Putamen (tissue), 1 donor: ENCODE data around the gene PDZRN3.
"Not testable (repeated sequence)": the region's sequence is repeated elsewhere in the genome, so short reads cannot be mapped to it uniquely, and the experiment has no call there.

ENCODE experiments used
- DNase-seq: peaks from one replicate; pipeline ENCODE4 v3.0.0-alpha.2; 2016; ENCODE audit warnings: low spot score

The PDZRN3 gene

GRCh38 chr3:73586628-73587027, 38.1 kb downstream of the PDZRN3 start:
- no peak for DNase-seq

GRCh38 chr3:73586190-73586589, 38.6 kb downstream of the PDZRN3 start:
- DNase-seq, result no peak

- DNase-seq, result no peak
Observed at GRCh38 chr3:73584873-73585272, 39.9 kb downstream of the PDZRN3 start.

- DNase-seq, result no peak
Observed at GRCh38 chr3:73582535-73582934, 42.2 kb downstream of the PDZRN3 start.

DNA sequence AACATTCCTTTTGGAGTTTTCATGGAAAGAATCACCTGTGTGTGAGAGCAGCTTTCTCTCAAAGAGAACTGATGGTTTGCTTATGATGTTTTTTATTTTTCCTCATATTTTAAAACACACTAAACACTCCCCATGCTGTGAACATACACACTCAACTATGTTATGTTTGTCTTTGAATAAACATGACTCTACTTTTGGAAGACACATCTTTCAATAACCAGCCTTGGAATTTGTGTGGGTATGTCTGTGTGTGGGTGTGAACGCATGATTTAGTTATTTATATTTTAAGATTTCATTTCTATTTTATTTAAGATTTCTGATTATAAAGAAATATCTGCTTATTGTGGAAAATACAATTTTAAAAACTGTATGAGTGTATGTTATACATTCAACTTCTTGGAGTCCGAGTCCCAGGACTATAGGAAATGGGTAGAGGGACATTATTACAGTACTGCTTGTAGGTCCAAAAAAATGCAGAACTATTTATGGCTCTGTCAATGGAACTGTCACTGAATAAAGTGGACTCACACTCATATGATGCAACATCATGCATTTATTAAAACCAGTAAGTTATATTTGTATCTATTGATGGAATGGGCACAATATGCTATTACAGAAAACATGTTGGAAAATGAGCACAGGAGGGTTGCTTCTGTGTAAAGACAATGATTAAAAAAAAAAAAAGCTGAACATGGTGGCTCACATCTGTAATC, 43.5 kb downstream of the PDZRN3 start:
- no peak for DNase-seq

- DNase-seq, result no peak
Observed at GRCh38 chr3:73580343-73580742, 44.4 kb downstream of the PDZRN3 start.

DNA sequence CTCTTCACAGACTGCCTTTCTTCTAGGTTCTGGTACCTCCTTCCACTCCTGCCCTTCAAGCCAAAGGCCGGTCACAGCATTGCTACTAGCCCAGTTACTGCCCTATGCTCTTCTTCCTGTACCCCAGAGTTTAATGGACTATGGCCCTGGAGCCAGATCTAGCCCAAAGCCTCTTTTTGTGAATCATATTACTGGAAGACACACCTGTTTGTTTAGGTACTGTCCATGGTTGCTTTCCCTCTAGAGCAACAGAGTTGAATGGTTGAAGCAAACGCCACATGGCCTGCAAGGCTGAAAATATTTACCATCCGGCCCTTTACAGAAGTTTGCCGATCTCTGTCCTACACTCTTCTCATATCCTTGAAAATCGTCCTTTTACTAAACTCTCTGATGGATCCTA, 47.0 kb downstream of the PDZRN3 start:
- DNase-seq, result no peak

GRCh38 chr3:73576999-73577461, 47.7 kb downstream of the PDZRN3 start:
- no peak for DNase-seq

- DNase-seq, result no peak
Observed at GRCh38 chr3:73575953-73576352, 48.8 kb downstream of the PDZRN3 start.

DNA sequence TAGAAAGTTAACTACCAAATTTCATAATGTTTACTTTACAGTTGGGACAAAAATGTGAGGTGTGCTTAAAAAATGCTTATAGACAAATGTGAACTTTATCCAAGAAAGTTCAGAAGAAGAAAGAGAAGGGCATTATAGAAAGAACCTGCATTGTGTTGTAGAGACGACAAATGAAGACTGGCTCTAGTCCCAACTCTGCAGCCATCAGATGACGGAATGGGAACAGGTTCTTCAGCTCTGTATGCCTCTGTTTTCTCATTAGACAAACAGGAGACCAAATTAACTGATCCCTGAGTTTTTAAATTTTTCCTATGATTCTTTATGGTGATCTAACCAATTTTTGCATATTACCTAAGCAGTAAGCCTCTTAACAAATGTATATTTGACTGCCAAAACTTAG, 49.2 kb downstream of the PDZRN3 start:
- DNase-seq, result no peak

- DNase-seq, result no peak
Observed at GRCh38 chr3:73573204-73573603, 51.5 kb downstream of the PDZRN3 start.

- DNase-seq, result no peak
Observed at GRCh38 chr3:73572368-73572767, 52.4 kb downstream of the PDZRN3 start.

DNA sequence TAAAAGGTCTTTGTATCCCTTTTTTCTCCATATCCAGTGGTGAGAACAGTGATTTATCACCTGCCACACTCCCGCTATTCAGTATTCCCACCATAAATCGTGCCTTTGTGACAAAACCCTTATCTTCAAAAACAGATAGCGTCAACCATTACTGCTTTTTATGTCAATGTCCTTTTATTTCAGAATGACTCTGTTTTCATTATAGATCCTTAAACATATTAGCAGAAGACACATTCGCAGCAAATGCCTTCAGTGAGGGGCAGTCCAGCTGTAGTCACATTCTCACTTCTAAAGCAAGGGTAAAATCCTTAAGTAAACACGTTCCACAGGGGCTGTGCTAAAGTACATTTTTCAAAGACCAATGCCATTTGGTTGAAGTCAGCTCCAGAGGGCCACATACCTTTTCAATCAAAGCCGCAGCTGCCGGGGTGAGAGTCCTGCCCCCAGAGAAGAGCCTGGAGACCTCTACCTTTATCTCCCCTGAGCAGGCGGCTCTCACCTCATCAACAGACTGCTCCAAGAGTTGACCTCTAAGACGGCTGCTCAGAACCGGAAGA, 53.4 kb downstream of the PDZRN3 start:
- DNase-seq, result no peak

DNA sequence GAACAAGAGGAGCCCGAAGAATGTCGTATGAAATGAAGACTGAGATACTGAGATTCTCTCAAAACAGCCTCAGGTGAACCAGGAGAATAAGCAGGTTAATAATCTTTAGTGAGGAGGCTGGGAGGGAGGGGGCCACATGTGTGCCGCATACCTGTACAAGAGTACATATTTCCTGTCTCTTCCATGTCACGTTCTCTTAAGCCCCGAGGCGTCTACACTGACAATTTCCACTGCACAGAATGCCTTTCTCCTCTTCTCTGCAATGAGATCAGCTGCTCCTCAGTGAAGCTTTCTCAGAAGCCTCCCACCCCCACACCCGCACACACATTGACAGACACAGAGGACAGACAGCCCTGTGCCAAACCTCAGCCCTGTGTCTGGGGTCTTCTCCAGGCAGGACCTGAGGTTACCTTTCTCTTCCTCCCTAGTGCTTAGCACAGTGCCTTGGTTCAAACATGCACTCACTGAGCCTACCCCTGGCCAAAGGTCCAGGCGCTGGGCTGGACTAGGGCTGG, 55.4 kb downstream of the PDZRN3 start:
- no peak for DNase-seq

- DNase-seq, result no peak
Observed at GRCh38 chr3:73568371-73568862, 56.3 kb downstream of the PDZRN3 start.

GRCh38 chr3:73565374-73565773, 59.4 kb downstream of the PDZRN3 start:
- DNase-seq, result not testable (repeated sequence)

- DNase-seq, result no peak
Observed at GRCh38 chr3:73563896-73564582, 60.7 kb downstream of the PDZRN3 start.

DNA sequence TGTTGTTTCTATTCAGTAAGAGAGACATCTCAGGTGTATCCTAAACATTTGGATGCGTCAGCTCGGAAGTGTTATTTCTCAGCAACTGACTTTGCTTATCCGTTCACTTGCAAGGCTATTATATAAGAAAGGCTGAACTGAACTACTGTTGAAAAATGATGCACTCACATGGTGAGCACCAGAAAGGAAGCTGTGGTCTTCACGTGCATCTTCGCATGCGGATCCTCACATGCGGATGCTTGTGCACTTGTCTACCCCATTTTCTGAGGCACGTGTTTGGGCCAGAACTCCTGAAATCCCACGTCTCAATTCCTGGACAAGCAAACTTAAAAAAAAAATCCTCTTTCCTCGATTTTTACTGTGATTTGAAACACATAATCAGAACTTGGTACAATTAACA, 63.2 kb downstream of the PDZRN3 start:
- DNase-seq, result no peak

- DNase-seq, result no peak
Observed at GRCh38 chr3:73559749-73560148, 65.0 kb downstream of the PDZRN3 start.

- DNase-seq, result no peak
Observed at GRCh38 chr3:73558727-73559075, 66.0 kb downstream of the PDZRN3 start.

DNA sequence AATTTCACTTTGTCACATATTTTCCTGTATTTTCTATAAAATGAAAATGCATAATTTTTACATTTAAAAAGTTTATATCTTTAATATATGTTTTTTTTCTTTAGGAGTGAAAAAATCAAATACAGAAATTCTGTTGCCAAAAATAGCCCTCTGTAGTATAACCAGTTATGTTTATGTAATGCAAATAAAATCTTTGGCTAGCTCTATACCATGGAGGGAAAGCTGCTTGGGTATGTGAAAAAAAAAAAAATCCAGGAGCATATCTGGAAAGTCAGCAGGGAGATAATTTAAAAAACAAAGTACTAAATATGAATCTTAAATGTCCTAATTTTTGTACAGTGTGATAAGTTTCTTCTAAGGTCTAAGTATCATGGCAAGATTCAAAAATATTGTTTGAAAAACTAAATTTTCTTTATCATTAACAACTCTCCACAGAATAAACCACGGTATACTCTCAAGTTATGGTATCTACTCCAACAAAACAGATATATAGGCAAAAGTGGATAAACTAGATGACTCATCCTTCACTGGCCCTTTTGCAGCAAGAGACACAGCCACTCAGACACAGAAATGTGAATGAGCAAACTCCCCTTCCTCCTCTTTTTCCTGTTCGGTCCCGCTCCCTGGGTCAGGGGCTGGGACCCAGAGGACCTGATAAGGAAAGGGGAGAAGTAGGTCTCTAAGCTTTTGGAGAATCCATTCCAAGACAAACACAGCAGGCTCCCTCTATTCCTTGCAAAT, 66.6 kb downstream of the PDZRN3 start:
- DNase-seq, result no peak
